ENCODE measurements around the gene UPF3A. TPM values are rescaled to one million over a fixed set of nuclear protein-coding genes. Genes with fewer than 3 reads are reported as not detected.
"Not testable (repeated sequence)": the region's sequence is repeated elsewhere in the genome, so short reads cannot be mapped to it uniquely, and the experiment has no call there.

Gene UPF3A
- total and polyA plus RNA-seq, 2 experiments from 2014 or later = 45.0 to 174 TPM

- Histone ChIP-seq H3K4me3 (no peak overlapping the region), H3K4me1 (ENCODE audit: insufficient read depth) (peaks cover 6% of the 10 kb centered on the region; the same call in 1 of the 2 replicates), H3K27me3 (ENCODE audit: insufficient read depth) (no peaks in the 10 kb centered on the region), H3K27ac (ENCODE audit: low read depth) (no peak overlapping the region), H3K79me2 (replicated peaks; ENCODE audit: insufficient read depth) (no peaks in the 10 kb centered on the region), H3K36me3 (ENCODE audit: insufficient read depth) (no peaks in the 10 kb centered on the region), H3F3A (replicated peaks; ENCODE audit: low read depth) (no peaks in the 10 kb centered on the region), H3K9me2 (ENCODE audit: insufficient read depth) (no peaks in the 10 kb centered on the region), H4K20me1 (replicated peaks; ENCODE audit: insufficient read depth) (no peaks in the 10 kb centered on the region), H3K4me2 (no peak overlapping the region), H2AFZ (no peak overlapping the region)
- H3K27ac Mint-ChIP-seq = no peak overlapping the region
- no peak for TF ChIP-seq EZH2 (IDR thresholded peaks at IDR 0.05; ENCODE audit: low read depth, unreplicated experiment)
- H3K4me3 Mint-ChIP-seq = no peak overlapping the region
- H3K4me1 Mint-ChIP-seq = peaks cover 20% of the 10 kb centered on the region; the same call in 2 of the 3 replicates
- DNase-seq (ENCODE audit: low spot score) (no peak), ATAC-seq (no peak)
- H3K36me3 Mint-ChIP-seq (ENCODE audit: low read depth) = no peaks in the 10 kb centered on the region
- peaks cover 2% of the 10 kb centered on the region for H3K27me3 Mint-ChIP-seq (ENCODE audit: insufficient read depth, low read depth, poor library complexity)
- no peaks in the 10 kb centered on the region for H3K9me3 Mint-ChIP-seq
Measured at GRCh38 chr13:114334305-114335053, 53.1 kb downstream of the UPF3A start.

GRCh38 chr13:114336457-114336856 lies 55.1 kb downstream of the UPF3A start:
- not testable (repeated sequence) for H3K27me3 ChIP-seq (ENCODE audit: insufficient read depth); H3K4me3 ChIP-seq; H3K4me2 ChIP-seq; H3K27ac ChIP-seq (ENCODE audit: low read depth); ATAC-seq; H3F3A ChIP-seq (replicated peaks; ENCODE audit: low read depth); H2AFZ ChIP-seq; H3K4me3 Mint-ChIP-seq; H3K27ac Mint-ChIP-seq; H3K9me2 ChIP-seq (ENCODE audit: insufficient read depth); H3K36me3 Mint-ChIP-seq (ENCODE audit: low read depth); H3K27me3 Mint-ChIP-seq (ENCODE audit: insufficient read depth, low read depth, poor library complexity); H3K79me2 ChIP-seq (replicated peaks; ENCODE audit: insufficient read depth); H3K9me3 Mint-ChIP-seq; H3K36me3 ChIP-seq (ENCODE audit: insufficient read depth); H4K20me1 ChIP-seq (replicated peaks; ENCODE audit: insufficient read depth); DNase-seq (ENCODE audit: low spot score)
- H3K4me1 ChIP-seq (ENCODE audit: insufficient read depth) = peaks cover 15% of the 10 kb centered on the region
- H3K4me1 Mint-ChIP-seq = peaks cover 25% of the 10 kb centered on the region; the same call in 2 of the 3 replicates

DNA sequence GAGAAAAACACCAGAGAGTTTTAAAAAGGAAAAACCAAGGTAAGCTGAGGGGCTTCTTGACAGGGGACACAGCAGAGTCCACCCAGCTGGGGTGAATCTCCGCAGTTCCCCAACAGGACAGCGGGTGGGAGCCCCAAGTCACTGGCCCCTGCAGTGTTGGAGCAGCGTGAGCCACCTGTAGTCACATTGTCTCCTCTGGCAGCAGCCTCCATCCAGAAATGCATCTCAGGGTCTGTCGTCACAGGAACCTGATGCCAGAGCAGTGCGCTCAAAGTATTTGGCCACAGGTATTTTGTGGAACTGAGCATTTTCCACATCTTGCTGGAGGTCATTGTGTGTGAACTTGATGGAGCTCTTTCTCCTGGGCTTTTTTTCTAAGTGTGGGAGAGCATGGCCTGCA lies 57.6 kb downstream of the UPF3A start:
- Histone ChIP-seq H3K27me3 (ENCODE audit: insufficient read depth) (no peaks in the 10 kb centered on the region), H4K20me1 (replicated peaks; ENCODE audit: insufficient read depth) (no peaks in the 10 kb centered on the region), H3K4me3 (no peak overlapping the region), H3K27ac (ENCODE audit: low read depth) (no peak overlapping the region), H3K4me1 (ENCODE audit: insufficient read depth) (peaks cover 9% of the 10 kb centered on the region), H3F3A (replicated peaks; ENCODE audit: low read depth) (no peaks in the 10 kb centered on the region), H2AFZ (0 out of 2 replicates have a peak overlapping the region, but pooled peaks have one; percentile 28), H3K9me2 (ENCODE audit: insufficient read depth) (peaks cover 4% of the 10 kb centered on the region; the same call in 1 of the 2 replicates), H3K79me2 (replicated peaks; ENCODE audit: insufficient read depth) (no peaks in the 10 kb centered on the region), H3K36me3 (ENCODE audit: insufficient read depth) (no peaks in the 10 kb centered on the region), H3K4me2 (no peak overlapping the region)
- Mint-ChIP-seq H3K4me3 (no peak overlapping the region), H3K36me3 (ENCODE audit: low read depth) (no peaks in the 10 kb centered on the region), H3K27me3 (ENCODE audit: insufficient read depth, low read depth, poor library complexity) (peaks cover 4% of the 10 kb centered on the region), H3K4me1 (peaks cover 14% of the 10 kb centered on the region; the same call in 2 of the 3 replicates), H3K27ac (no peak overlapping the region), H3K9me3 (peaks cover 17% of the 10 kb centered on the region)
- peak; percentile 61 for ATAC-seq
- no peak for DNase-seq (ENCODE audit: low spot score)
- TF ChIP-seq, protein P1, sequence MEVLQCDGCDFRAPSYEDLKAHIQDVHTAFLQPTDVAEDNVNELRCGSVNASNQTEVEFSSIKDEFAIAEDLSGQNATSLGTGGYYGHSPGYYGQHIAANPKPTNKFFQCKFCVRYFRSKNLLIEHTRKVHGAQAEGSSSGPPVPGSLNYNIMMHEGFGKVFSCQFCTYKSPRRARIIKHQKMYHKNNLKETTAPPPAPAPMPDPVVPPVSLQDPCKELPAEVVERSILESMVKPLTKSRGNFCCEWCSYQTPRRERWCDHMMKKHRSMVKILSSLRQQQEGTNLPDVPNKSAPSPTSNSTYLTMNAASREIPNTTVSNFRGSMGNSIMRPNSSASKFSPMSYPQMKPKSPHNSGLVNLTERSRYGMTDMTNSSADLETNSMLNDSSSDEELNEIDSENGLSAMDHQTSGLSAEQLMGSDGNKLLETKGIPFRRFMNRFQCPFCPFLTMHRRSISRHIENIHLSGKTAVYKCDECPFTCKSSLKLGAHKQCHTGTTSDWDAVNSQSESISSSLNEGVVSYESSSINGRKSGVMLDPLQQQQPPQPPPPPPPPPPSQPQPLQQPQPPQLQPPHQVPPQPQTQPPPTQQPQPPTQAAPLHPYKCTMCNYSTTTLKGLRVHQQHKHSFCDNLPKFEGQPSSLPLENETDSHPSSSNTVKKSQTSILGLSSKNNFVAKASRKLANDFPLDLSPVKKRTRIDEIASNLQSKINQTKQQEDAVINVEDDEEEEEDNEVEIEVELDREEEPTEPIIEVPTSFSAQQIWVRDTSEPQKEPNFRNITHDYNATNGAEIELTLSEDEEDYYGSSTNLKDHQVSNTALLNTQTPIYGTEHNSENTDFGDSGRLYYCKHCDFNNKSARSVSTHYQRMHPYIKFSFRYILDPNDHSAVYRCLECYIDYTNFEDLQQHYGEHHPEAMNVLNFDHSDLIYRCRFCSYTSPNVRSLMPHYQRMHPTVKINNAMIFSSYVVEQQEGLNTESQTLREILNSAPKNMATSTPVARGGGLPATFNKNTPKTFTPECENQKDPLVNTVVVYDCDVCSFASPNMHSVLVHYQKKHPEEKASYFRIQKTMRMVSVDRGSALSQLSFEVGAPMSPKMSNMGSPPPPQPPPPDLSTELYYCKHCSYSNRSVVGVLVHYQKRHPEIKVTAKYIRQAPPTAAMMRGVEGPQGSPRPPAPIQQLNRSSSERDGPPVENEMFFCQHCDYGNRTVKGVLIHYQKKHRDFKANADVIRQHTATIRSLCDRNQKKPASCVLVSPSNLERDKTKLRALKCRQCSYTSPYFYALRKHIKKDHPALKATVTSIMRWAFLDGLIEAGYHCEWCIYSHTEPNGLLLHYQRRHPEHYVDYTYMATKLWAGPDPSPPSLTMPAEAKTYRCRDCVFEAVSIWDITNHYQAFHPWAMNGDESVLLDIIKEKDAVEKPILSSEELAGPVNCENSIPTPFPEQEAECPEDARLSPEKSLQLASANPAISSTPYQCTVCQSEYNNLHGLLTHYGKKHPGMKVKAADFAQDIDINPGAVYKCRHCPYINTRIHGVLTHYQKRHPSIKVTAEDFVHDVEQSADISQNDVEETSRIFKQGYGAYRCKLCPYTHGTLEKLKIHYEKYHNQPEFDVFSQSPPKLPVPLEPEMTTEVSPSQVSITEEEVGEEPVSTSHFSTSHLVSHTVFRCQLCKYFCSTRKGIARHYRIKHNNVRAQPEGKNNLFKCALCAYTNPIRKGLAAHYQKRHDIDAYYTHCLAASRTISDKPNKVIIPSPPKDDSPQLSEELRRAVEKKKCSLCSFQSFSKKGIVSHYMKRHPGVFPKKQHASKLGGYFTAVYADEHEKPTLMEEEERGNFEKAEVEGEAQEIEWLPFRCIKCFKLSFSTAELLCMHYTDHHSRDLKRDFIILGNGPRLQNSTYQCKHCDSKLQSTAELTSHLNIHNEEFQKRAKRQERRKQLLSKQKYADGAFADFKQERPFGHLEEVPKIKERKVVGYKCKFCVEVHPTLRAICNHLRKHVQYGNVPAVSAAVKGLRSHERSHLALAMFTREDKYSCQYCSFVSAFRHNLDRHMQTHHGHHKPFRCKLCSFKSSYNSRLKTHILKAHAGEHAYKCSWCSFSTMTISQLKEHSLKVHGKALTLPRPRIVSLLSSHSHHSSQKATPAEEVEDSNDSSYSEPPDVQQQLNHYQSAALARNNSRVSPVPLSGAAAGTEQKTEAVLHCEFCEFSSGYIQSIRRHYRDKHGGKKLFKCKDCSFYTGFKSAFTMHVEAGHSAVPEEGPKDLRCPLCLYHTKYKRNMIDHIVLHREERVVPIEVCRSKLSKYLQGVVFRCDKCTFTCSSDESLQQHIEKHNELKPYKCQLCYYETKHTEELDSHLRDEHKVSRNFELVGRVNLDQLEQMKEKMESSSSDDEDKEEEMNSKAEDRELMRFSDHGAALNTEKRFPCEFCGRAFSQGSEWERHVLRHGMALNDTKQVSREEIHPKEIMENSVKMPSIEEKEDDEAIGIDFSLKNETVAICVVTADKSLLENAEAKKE (CRISPR knock-in tag; IDR thresholded peaks at IDR 0.05) = no peak
- no peak for TF ChIP-seq POLR2AphosphoS5 (IDR thresholded peaks at IDR 0.05; ENCODE audit: low read depth)
- no peak for TF ChIP-seq ZNF331 (CRISPR knock-in tag; IDR thresholded peaks at IDR 0.05; ENCODE audit: low read depth)
- TF ChIP-seq, protein P2, sequence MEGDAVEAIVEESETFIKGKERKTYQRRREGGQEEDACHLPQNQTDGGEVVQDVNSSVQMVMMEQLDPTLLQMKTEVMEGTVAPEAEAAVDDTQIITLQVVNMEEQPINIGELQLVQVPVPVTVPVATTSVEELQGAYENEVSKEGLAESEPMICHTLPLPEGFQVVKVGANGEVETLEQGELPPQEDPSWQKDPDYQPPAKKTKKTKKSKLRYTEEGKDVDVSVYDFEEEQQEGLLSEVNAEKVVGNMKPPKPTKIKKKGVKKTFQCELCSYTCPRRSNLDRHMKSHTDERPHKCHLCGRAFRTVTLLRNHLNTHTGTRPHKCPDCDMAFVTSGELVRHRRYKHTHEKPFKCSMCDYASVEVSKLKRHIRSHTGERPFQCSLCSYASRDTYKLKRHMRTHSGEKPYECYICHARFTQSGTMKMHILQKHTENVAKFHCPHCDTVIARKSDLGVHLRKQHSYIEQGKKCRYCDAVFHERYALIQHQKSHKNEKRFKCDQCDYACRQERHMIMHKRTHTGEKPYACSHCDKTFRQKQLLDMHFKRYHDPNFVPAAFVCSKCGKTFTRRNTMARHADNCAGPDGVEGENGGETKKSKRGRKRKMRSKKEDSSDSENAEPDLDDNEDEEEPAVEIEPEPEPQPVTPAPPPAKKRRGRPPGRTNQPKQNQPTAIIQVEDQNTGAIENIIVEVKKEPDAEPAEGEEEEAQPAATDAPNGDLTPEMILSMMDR (conservative IDR thresholded peaks at IDR 0.05; ENCODE audit: low read depth in 2 of 2) = no peak
- TF ChIP-seq EZH2phosphoT487 (IDR thresholded peaks at IDR 0.05; ENCODE audit: unreplicated experiment) = no peak
- no peak for TF ChIP-seq CREB1 (CRISPR knock-in tag; IDR thresholded peaks at IDR 0.05; ENCODE audit: low read depth)
- no peak for TF ChIP-seq EZH2 (IDR thresholded peaks at IDR 0.05; ENCODE audit: low read depth, unreplicated experiment)
- TF ChIP-seq JUNB (IDR thresholded peaks at IDR 0.05; ENCODE audit: unreplicated experiment) = no peak
